ENCODE results near the gene TOMM70.
"Not testable (repeated sequence)": the region's sequence is repeated elsewhere in the genome, so short reads cannot be mapped to it uniquely, and the experiment has no call there.

The TOMM70 gene

DNA sequence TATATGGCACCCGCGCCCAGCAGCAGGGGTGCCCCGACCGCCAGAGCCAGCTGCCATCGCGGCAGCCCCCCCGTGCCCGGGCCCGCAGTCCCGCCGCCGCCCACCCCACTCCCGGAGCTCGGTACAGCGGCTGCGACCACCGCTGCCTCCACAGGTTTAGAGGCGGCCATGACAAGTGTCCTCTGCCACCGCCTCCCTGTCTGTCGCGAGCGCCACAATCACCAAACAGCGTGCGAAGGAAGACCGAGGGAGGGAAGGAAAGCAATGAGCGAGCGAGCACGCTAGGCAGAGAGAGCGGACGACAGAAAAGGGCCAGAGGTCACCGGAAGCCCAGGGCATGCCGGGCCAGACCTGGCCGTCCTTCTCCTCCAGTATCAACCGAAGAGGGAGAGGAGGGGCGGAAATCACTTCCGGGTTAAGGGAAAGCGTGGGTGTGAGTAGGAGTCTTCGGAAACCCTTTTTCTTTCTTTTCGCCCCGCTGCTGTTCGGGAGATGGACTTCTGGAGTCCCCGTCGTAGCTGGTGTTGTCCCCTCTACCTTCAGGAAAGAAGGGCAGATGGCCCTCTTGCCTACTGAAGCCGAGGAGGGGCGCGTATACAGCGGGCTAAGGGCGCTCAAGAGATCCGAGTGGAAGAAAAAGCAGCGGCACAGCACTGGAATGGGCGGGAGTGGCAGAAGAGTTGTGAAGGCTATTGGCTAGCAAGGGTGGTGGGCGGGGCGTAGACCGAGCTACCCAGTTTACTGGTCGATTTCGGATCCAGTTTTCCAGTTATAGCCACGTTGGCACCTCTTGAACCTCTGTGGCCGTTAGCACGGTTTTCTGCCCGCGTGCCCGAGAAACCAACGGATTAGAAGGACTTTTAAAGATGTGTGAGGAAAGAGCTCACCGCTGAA, at the start of gene TOMM70, which contains the start of gene LNP1:
Gene TOMM70 (minus strand): TSS at position 310 of the 894 bp plus-strand sequence. CDS start 140 bp downstream, at position 170.
Gene LNP1 (plus strand): TSS at position 760 of the 894 bp plus-strand sequence. CDS start 28,191 bp downstream, outside the sequence.
- peak; percentile 98 for DNase-seq

- no peak for DNase-seq
Measured at GRCh38 chr3:100449214-100449613, 48.3 kb upstream of the TOMM70 start.

DNA sequence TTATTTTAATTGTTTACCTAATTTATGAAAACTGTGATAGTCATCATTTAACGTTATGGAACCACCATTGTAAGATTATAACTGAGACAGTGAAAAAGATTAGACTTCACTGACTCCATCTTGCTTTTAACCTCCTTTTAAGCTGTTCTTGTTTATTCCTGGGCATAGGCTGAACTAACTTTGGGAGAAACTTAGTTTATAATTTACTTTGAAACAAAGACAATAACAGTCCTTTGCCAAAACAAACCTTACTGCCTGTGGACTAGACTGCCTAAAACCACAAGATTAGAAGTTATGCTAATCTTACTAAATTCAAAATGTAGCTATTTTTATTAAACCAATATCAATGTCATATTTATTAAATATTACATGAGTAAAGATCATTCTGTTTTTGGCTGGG, 47.2 kb upstream of the TOMM70 start:
- DNase-seq, result no peak

DNA sequence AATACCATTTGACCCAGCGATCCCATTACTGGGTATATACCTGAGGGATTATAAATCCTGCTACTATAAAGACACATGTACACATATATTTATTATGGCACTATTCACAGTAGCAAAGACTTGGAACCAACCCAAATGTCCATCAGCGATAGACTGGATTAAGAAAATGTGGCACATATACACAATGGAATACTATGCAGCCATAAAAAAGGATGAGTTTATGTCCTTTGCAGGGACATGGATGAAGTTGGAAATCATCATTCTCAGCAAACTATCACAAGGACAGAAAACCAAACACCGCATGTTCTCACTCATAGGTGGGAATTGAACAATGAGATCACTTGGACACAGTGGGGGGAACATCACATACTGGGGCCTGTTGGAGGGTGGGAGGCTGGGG, 46.2 kb upstream of the TOMM70 start:
- not testable (repeated sequence) for DNase-seq

GRCh38 chr3:100443690-100444089, 42.8 kb upstream of the TOMM70 start:
- DNase-seq, result no peak

DNA sequence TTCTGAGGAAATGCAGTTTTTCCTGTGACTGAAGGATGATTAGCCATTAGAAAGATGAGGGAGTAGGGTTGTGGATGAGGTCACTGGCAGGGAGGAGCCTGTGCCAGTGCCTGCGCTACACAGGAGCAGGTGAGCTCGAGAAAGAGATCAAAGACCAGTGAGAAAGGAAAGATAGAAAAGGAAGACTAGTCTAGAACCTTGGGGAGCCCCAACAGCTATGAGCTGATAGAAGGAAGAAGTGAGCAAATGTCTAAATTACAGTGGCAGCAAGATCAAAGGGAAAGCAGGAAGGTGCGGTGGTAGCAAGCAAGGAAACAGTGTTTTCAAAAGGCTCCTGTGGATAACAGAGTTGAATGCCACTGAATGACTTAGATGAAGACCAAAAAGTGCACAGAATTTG, 40.0 kb upstream of the TOMM70 start:
- DNase-seq, result no peak

- DNase-seq, result no peak
Measured at GRCh38 chr3:100438623-100438974, 37.7 kb upstream of the TOMM70 start.

DNA sequence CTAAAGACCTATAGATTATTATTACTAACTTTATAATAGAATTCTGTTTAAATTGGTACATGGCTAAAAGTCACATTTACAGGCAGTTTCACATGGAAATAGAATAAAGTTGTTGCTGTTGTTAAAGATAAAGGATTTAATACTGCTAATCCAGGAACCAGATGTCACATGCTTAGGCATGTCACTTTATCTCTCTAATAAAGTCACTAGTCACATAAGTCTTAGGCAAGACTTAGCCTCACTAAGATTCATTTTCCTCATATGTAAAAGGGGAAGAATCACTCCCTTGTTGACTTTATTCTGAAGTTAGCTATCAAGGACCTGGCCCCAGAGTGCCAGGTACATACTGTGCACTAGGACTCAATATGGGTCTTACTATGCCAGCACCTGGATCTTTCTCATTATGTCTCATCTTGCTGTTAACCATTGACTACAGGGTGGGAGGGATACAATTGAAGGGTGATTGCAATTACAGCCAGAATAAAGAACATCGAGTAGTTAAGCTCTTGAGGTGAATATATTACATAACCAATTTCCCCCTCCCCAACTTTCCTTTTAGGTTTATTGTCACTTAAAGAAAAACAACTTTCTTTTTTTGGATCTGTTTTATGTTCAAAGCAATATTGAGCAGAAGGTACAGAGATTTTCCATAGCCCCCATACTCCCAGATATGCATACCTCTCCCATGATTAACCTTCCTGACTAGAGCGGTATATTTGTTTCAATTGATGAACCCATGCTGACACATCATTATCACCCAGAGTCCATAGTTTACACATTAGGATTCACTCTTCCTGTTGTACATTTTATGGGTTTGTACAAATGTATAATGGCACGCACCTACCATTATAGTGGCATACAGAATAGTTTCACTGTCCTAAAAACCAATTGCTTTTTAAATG, 37.1 kb upstream of the TOMM70 start:
- DNase-seq, result no peak

GRCh38 chr3:100436951-100437350, 36.1 kb upstream of the TOMM70 start:
- DNase-seq, result no peak

DNA sequence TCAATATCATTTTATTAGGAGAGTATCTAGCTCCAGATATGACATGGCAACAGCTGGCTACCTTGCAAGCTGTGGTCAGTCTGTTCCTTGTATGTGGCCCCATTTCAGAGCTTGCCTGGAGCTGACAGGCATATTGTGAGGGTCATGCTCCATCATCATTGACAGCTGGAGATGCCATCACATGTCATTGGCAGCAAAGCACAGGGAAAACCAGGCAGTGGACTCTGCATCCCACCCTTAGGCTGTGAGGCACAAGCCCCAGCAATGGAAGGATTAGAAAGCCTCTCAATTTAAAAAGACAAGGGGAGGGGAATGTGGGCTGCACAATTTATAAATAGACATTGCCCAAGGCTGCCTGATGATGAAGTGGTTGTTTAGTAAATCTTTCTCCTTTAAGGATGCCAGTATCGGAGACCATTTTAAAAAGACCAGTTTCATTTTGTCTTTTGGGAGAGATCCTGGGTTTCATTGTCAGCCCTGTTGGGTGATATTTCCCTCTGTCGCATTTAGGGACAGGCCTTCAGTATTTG, 28.4 kb upstream of the TOMM70 start:
- no peak for DNase-seq

GRCh38 chr3:100427699-100428098, 26.8 kb upstream of the TOMM70 start:
- DNase-seq, result no peak

DNA sequence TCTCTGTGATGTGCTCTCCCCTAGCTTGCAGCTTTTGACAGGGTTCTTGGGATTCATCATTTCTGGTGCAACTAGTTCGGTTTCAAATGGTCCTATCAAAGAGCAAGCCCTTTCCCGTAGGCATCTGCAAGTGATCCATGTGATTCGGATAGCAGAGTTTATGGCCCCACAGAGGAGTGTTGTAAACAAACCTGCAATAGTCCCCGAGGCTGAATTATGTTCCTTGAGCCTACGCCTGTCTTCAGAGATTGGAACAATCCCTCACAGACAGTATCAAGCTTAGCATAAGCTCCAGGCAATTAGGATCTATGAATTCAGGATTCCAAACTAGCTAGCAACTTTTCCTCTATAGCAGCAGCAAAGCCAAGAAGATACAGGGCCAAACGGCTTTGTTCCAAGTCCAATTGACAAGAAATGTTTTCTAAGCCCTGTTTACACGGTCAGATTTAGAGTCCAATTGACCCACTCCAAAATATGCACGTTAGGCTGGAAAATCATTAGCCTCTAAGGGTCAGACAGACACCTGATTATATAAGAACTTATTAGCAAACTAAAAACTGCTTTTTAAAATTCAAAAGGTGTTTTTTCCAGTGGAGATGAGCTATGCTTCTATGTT, 25.3 kb upstream of the TOMM70 start:
- no peak for DNase-seq

DNA sequence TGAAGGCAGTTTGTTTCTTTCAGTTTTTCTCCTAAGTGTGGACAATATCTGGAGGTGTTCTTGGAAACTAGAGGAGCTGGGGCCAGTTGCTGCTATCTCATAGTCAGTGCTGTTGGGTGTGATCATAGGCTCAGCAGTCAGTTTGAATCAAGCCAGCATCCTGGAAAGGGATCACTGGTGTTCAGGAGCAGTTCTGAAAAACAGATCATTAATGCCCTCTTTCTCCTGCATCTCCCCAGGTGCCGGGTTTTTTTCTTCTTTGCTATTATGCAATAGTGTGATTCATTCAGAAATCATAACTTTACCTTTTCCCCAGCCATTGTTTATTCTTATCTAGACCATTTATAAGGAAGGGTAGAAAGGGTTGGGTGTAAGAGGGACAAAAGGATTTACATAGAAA, 24.4 kb upstream of the TOMM70 start:
- DNase-seq, result no peak

- DNase-seq, result no peak
Measured at GRCh38 chr3:100424261-100424660, 23.4 kb upstream of the TOMM70 start.

GRCh38 chr3:100423611-100424010, 22.7 kb upstream of the TOMM70 start:
- DNase-seq, result no peak

DNA sequence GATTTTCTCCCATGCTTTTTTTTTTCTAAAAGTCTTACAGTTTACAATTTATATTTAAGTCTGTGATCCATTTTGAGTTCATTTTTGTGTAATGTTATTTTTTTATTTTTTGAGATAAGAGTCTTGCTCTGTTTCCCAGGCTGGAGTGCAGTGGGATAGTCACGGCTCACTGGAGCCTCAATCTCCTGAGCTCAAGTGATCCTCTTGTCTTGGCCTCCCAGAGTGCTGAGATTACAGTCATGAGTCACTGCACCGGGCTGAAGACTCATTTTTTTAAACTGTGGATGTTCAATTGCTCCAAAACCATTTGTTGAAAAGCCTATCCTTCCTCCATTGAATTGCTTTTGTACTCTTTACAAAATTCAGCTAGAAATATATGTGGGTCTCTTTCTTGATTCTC, 20.0 kb upstream of the TOMM70 start:
- DNase-seq, result peak; percentile 62

DNA sequence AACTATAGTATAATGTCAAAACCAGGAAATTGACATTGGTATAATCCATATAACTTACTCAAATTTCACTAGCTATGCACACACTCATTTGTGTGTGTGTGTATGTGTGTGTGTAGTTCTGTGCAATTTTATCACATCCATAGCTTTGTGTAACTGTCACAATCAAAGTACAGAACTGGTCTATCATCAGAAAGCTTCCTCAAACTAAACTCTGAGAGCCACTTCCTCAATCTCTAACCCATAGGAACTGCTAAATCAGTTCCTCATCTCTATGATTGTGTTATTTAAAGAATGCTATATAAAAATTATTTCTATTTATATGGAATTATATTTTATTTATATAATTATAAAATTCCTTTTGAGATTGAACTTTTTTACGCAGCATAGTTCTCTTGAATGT, 18.5 kb upstream of the TOMM70 start:
- no peak for DNase-seq

GRCh38 chr3:100416863-100417262, 16.0 kb upstream of the TOMM70 start:
- DNase-seq, result no peak

- DNase-seq, result no peak
Measured at GRCh38 chr3:100416176-100416575, 15.3 kb upstream of the TOMM70 start.

DNA sequence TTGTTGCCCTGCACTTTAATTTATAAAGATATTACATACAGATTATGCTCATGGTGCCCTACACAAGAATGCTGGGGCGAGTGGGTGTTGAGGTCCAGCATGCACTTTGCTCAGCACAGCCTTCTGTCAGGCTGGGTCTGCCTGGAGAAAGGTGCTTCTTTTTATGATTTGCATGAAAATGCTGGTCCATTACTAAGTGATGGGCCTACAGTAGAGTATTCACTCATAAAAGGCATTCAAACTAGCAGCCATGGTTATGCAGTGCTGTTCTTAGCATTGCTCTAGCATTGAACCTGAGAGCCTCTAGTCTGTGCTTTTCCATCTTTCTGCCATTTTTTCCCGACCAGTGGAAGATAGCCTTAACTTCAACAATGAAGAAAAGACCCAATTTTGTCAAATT, 12.7 kb upstream of the TOMM70 start:
- no peak for DNase-seq

- DNase-seq, result no peak
Measured at GRCh38 chr3:100412912-100413590, 12.2 kb upstream of the TOMM70 start.

Data from DMS79 treated with DMSO at 0.1 percent for 48 hours (cell line).